Spleen (tissue), 11 donors: ENCODE data around the gene MTSS2. TPM values are rescaled to one million over a fixed set of nuclear protein-coding genes. Genes with fewer than 3 reads are reported as not detected.

Experiments
- DNase-seq: peaks from one replicate; pipeline ENCODE4 v3.0.0-alpha.2; 2020
- H3K27ac ChIP-seq, 8 donors: fragments of 200-600 bp; sonication (generic) in 7 of 8; 1 replicate in 4 of 8; 2 replicates in 4 of 8; pipeline versions ENCODE4 v1.5.0 to v1.8.0; 2016 to 2021; ENCODE audit warnings: inconsistent platforms in 4 of 8, mild to moderate bottlenecking in 4 of 8, moderate library complexity in 1 of 8
- H3K27me3 ChIP-seq, 7 donors: fragments of 200-600 bp; sonication (generic) in 6 of 7; replicated peaks in 1 of 7; 1 replicate in 4 of 7; 2 replicates in 3 of 7; pipeline versions ENCODE4 v1.5.0 to v1.8.0; 2016 to 2021; ENCODE audit warnings: inconsistent platforms in 3 of 7, mild to moderate bottlenecking in 1 of 7
- H3K36me3 ChIP-seq, 6 donors: fragments of 200-600 bp; sonication (generic) in 5 of 6; 1 replicate in 4 of 6; 2 replicates in 2 of 6; pipeline versions ENCODE4 v1.5.0 to v1.8.0; 2016 to 2021; ENCODE audit warnings: inconsistent platforms in 2 of 6
- H3K4me1 ChIP-seq, 6 donors: fragments of 200-600 bp; sonication (generic) in 5 of 6; 1 replicate in 3 of 6; 2 replicates in 3 of 6; pipeline versions ENCODE4 v1.5.0 to v1.8.0; 2016 to 2021; ENCODE audit warnings: inconsistent platforms in 3 of 6
- H3K4me3 ChIP-seq, 8 donors: fragments of 200-600 bp; sonication (generic) in 7 of 8; 1 replicate in 4 of 8; 2 replicates in 4 of 8; pipeline versions ENCODE4 v1.5.0 to v1.8.0; 2016 to 2021; ENCODE audit warnings: inconsistent platforms in 4 of 8, mild to moderate bottlenecking in 4 of 8, moderate library complexity in 2 of 8
- H3K9me3 ChIP-seq, 8 donors: fragments of 200-600 bp; sonication (generic) in 7 of 8; 1 replicate in 4 of 8; 2 replicates in 4 of 8; pipeline versions ENCODE4 v1.5.0 to v1.8.0; 2016 to 2021; ENCODE audit warnings: inconsistent platforms in 4 of 8
- CTCF ChIP-seq, 11 experiments: fragments of 200-600 bp in 7 of 11; fragments of 450-650 bp in 4 of 11; sonication (generic) in 4 of 11; IDR thresholded peaks in 8 of 11; conservative IDR thresholded peaks in 3 of 11; 1 replicate in 7 of 11; 2 replicates in 4 of 11; pipeline versions ENCODE4 v1.4.0 to v1.8.0; 2016 to 2021; ENCODE audit warnings: antibody characterized with exemption in 11 of 11, inconsistent platforms in 4 of 11, mild to moderate bottlenecking in 1 of 11
- POLR2A ChIP-seq, 3 donors: fragments of 450-650 bp; IDR thresholded peaks; one replicate each; pipeline ENCODE4 v1.5.1; 2017; ENCODE audit warnings: antibody characterized with exemption in 3 of 3, mild to moderate bottlenecking in 1 of 3
- POLR2AphosphoS5 ChIP-seq, 3 donors: sonication (generic); formaldehyde crosslinking; IDR thresholded peaks; one replicate each; pipeline ENCODE4 v1.5.1; 2017; ENCODE audit warnings: antibody characterized with exemption in 3 of 3
- WGBS, 5 donors: extraction: QIAGEN DNeasy Blood & Tissue Kit in 3 of 5; methylation state at CpG; one replicate each; pipeline versions ENCODE4 v1.1.5 to v1.1.7; 2013 to 2018; 5-methylcytosine and 5-hydroxymethylcytosine counted together
- intact Hi-C: fragments of 100-400 bp; cut with DNase I; formaldehyde crosslinking; loops from one replicate; pipeline ENCODE4 v1.15.0; 2023; ENCODE audit warnings: low total_unique reads
- polyA plus RNA-seq, 3 donors: library from polyadenylated mRNA; stranded (reverse); fragments of 200-250 nt; gene quantifications; one replicate each; pipeline ENCODE4 v1.2.1, GENCODE V29; 2013
- total RNA-seq, 7 donors: library from RNA; depleted of rRNA in 3 of 7; stranded (reverse); fragments of >200 nt in 3 of 7; fragmentation: NEBNext Ultra II Directional in 4 of 7; extraction: Animal tissue kit (Norgen Biotek cat#: 25700) in 4 of 7; gene quantifications; one replicate each; pipeline versions ENCODE4 v1.1.0 to v1.2.1, GENCODE V29; 2016 to 2021
- donor health status: healthy with polysubstance abuse.
- donor health status: DM: no; HTN: no; CAD: no; lungs with moderate emphysema.
- donor health status: DM: no; HTN: no; CAD: no.
- donor health status: Bipolar disorder and iron deficiency.
- donor health status: healthy.
- donor health status: DM: no; HTN: no; CAD: no.
- donor health status: DM: yes; HTN: yes; CAD: no.

Gene MTSS2
- total and polyA plus RNA-seq, 10 donors = 9.0 to 116 (median 94.1) TPM

- H3K27me3 ChIP-seq = no peaks in the 10 kb centered on the region
- peaks cover 0 to 30% (median 3%) of the 10 kb centered on the region in 6 donors for H3K4me1 ChIP-seq
- H3K4me3 ChIP-seq = no peak overlapping the region
- TF ChIP-seq POLR2A (IDR thresholded peaks at IDR 0.05) = no peak
- TF ChIP-seq POLR2AphosphoS5 (IDR thresholded peaks at IDR 0.05) = peak; percentile 37 to 71 (median 62)
- TF ChIP-seq CTCF (IDR thresholded peaks at IDR 0.05 in 8 of 11, conservative IDR thresholded peaks at IDR 0.05 in 3 of 11) = no peak
- no peak for DNase-seq
- no peaks in the 10 kb centered on the region for H3K9me3 ChIP-seq
- intact Hi-C loops = no loop called here
- H3K36me3 ChIP-seq = peaks cover 0 to 100% (median 34%) of the 10 kb centered on the region in 6 donors
- 83 to 92% (median 89%) methylated on average over 28 to 31 of the region's 31 CpGs for WGBS, 5 donors
- H3K27ac ChIP-seq = peak overlapping the region in 7 of 8 donors; percentile 45 to 75 (median 71)
These were observed 40.3 kb upstream of the MTSS2 start for GRCh38 chr16:70725912-70726828.

GRCh38 chr16:70725024-70725911, 39.4 kb upstream of the MTSS2 start:
- H3K27ac ChIP-seq = peak overlapping the region in 7 of 8 donors; percentile 45 to 75 (median 71)
- no peaks in the 10 kb centered on the region for H3K9me3 ChIP-seq
- peaks cover 0 to 30% (median 3%) of the 10 kb centered on the region in 6 donors for H3K4me1 ChIP-seq
- DNase-seq = no peak
- intact Hi-C loops = no loop called here
- H3K27me3 ChIP-seq = no peaks in the 10 kb centered on the region
- H3K36me3 ChIP-seq = peaks cover 0 to 100% (median 36%) of the 10 kb centered on the region in 6 donors
- no peak for TF ChIP-seq CTCF (IDR thresholded peaks at IDR 0.05 in 8 of 11, conservative IDR thresholded peaks at IDR 0.05 in 3 of 11)
- TF ChIP-seq POLR2AphosphoS5 (IDR thresholded peaks at IDR 0.05) = no peak
- TF ChIP-seq POLR2A (IDR thresholded peaks at IDR 0.05) = no peak
- 80 to 86% (median 84%) methylated on average over 21 to 22 of the region's 22 CpGs for WGBS, 5 donors
- H3K4me3 ChIP-seq = no peak overlapping the region

GRCh38 chr16:70724146-70725023, 38.5 kb upstream of the MTSS2 start:
- Histone ChIP-seq H3K27ac (peak overlapping the region in 7 of 8 donors; percentile 29 to 75 (median 71)), H3K27me3 (no peaks in the 10 kb centered on the region), H3K4me3 (no peak overlapping the region), H3K9me3 (no peaks in the 10 kb centered on the region), H3K4me1 (peaks cover 0 to 30% (median 3%) of the 10 kb centered on the region in 6 donors), H3K36me3 (peaks cover 0 to 100% (median 39%) of the 10 kb centered on the region in 6 donors)
- WGBS, 5 donors = 83 to 92% (median 89%) methylated on average over 15 of the region's 15 CpGs
- intact Hi-C loops = no loop called here
- TF ChIP-seq POLR2AphosphoS5 (IDR thresholded peaks at IDR 0.05) (no peak), CTCF (IDR thresholded peaks at IDR 0.05 in 8 of 11, conservative IDR thresholded peaks at IDR 0.05 in 3 of 11) (no peak), POLR2A (IDR thresholded peaks at IDR 0.05) (no peak)
- no peak for DNase-seq
